Smooth muscle cell (in vitro differentiated cells): ENCODE measurements around the gene MACROD2. TPM values are rescaled to one million over a fixed set of nuclear protein-coding genes. Genes with fewer than 3 reads are reported as not detected.
A peak's percentile ranks its signal among the peaks of the same experiment; 100 is the strongest.

Experiments used
- DNase-seq: peaks from one replicate; lab custom pipeline; 2025; ENCODE audit not compliant: unreplicated experiment; lab: John Stamatoyannopoulos, UW
- H2AFZ ChIP-seq: fragments of 200-600 bp; sonication (generic); 2 replicates; pipeline ENCODE4 v1.6.0; 2016; ENCODE audit warnings: antibody characterized with exemption, low read depth, mild to moderate bottlenecking
- H3F3A ChIP-seq: fragments of 200-600 bp; sonication (generic); 2 replicates; pipeline ENCODE4 v1.6.0; 2017; ENCODE audit warnings: antibody characterized with exemption, low read depth
- H3K27ac ChIP-seq: fragments of 200-600 bp; sonication (generic); 2 replicates; pipeline ENCODE4 v1.5.1; 2016; ENCODE audit warnings: low read depth, mild to moderate bottlenecking
- H3K27me3 ChIP-seq: fragments of 200-600 bp; sonication (generic); 2 replicates; pipeline ENCODE4 v1.6.1; 2016; ENCODE audit warnings: low read depth, mild to moderate bottlenecking
- H3K36me3 ChIP-seq: fragments of 200-600 bp; sonication (generic); 2 replicates; pipeline ENCODE4 v1.5.1; 2016; ENCODE audit warnings: low read depth
- H3K4me1 ChIP-seq: fragments of 200-600 bp; sonication (generic); 2 replicates; pipeline ENCODE4 v1.5.1; 2016; ENCODE audit warnings: low read depth
- H3K4me2 ChIP-seq: fragments of 200-600 bp; sonication (generic); 2 replicates; pipeline ENCODE4 v1.6.0; 2016; ENCODE audit warnings: mild to moderate bottlenecking
- H3K4me3 ChIP-seq: fragments of 200-600 bp; sonication (generic); 2 replicates; pipeline ENCODE4 v1.5.1; 2016; ENCODE audit warnings: mild to moderate bottlenecking
- H3K79me2 ChIP-seq: fragments of 200-600 bp; sonication (generic); 2 replicates; pipeline ENCODE4 v1.6.0; 2016; ENCODE audit warnings: low read depth, mild to moderate bottlenecking
- H3K9ac ChIP-seq: fragments of 200-600 bp; sonication (generic); 2 replicates; pipeline ENCODE4 v1.6.0; 2016; ENCODE audit warnings: low read depth
- H3K9me3 ChIP-seq: fragments of 200-600 bp; sonication (generic); replicated peaks from 2 replicates; pipeline ENCODE4 v1.5.1; 2016; ENCODE audit warnings: low read depth
- H4K20me1 ChIP-seq: fragments of 200-600 bp; sonication (generic); 2 replicates; pipeline ENCODE4 v1.6.0; 2016; ENCODE audit warnings: low read depth
- WGBS: methylation state at CpG from one replicate; pipeline ENCODE4 v1.1.7; 2016; ENCODE audit warnings: low lambda C conversion rate; 5-methylcytosine and 5-hydroxymethylcytosine counted together
- polyA plus RNA-seq: library from polyadenylated mRNA; unstranded; fragments of >200 nt; fragmentation: Nextera tagmentation; extraction: Ambion mirVana; gene quantifications from 2 replicates; pipeline ENCODE4 v1.2.1, GENCODE V29; 2016
- total RNA-seq: library from RNA; depleted of rRNA; stranded (reverse); fragments of >200 nt; gene quantifications from 2 replicates; pipeline ENCODE4 v1.2.3, GENCODE V29; 2014
- TF ChIP-seq, protein P1 (sequence below): fragments of 200-600 bp; sonication (generic); IDR thresholded peaks from 2 replicates; pipeline ENCODE4 v1.5.1; 2017; ENCODE audit warnings: borderline replicate concordance, mild to moderate bottlenecking, antibody characterized with exemption; ENCODE audit not compliant: insufficient read depth, poor library complexity, severe bottlenecking

The MACROD2 gene
- total and polyA plus RNA-seq, 2 experiments from 2014 or later = 0.04 to 0.32 TPM

DNA sequence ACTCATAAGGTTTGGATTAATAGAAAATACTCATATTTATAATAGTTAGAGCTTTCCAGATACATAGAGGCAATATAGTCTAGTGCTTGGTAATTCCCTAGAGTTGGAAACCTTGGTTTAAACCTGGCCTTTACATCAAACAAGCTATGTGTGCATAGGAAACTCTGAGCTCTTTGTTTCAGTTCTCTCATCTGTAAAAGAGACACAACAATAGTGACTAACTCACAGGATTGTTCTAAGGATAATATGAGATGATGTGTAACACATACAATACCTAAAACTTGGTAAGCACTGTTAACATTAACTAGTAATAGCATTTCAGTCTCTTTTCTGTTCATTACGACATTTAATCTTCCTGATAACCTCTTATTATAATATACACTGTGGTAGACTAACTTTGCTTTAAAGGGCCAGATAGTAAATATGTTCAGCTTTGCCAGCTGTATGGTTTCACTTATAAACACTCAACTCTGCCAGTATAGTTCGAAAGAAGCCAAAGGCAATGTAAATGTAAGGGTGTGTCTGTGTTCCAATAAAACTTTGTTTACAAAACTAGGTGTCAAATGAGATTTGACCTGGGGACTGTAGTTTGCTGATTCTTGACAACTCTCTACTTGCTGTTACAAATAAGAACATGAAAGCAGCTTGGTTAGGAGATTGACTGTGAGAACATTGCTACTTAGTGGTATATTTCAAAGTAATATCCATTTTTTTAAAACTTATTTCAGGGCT, 712.7 kb downstream of the MACROD2 start:
- WGBS = 75% methylated on average over 2 of the region's 2 CpGs
- no peak for DNase-seq
- Histone ChIP-seq H3F3A (no peaks in the 10 kb centered on the region), H3K27me3 (no peaks in the 10 kb centered on the region), H3K36me3 (no peaks in the 10 kb centered on the region), H2AFZ (no peak overlapping the region), H4K20me1 (no peaks in the 10 kb centered on the region), H3K9ac (no peak overlapping the region), H3K79me2 (no peaks in the 10 kb centered on the region), H3K4me2 (no peak overlapping the region), H3K27ac (no peak overlapping the region), H3K4me3 (no peak overlapping the region), H3K4me1 (peaks cover 32% of the 10 kb centered on the region), H3K9me3 (no peaks in the 10 kb centered on the region)
- TF ChIP-seq, protein P1, sequence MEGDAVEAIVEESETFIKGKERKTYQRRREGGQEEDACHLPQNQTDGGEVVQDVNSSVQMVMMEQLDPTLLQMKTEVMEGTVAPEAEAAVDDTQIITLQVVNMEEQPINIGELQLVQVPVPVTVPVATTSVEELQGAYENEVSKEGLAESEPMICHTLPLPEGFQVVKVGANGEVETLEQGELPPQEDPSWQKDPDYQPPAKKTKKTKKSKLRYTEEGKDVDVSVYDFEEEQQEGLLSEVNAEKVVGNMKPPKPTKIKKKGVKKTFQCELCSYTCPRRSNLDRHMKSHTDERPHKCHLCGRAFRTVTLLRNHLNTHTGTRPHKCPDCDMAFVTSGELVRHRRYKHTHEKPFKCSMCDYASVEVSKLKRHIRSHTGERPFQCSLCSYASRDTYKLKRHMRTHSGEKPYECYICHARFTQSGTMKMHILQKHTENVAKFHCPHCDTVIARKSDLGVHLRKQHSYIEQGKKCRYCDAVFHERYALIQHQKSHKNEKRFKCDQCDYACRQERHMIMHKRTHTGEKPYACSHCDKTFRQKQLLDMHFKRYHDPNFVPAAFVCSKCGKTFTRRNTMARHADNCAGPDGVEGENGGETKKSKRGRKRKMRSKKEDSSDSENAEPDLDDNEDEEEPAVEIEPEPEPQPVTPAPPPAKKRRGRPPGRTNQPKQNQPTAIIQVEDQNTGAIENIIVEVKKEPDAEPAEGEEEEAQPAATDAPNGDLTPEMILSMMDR = no peak

GRCh38 chr20:14709439-14709838, 714.1 kb downstream of the MACROD2 start:
- H3K79me2 ChIP-seq = no peaks in the 10 kb centered on the region
- no peaks in the 10 kb centered on the region for H3F3A ChIP-seq
- DNase-seq = no peak
- H3K4me1 ChIP-seq = peaks cover 47% of the 10 kb centered on the region
- no peak overlapping the region for H2AFZ ChIP-seq
- H3K27me3 ChIP-seq = no peaks in the 10 kb centered on the region
- no peak overlapping the region for H3K9ac ChIP-seq
- no peak overlapping the region for H3K27ac ChIP-seq
- H3K4me2 ChIP-seq = no peak overlapping the region
- 96% methylated on average over 2 of the region's 2 CpGs for WGBS
- H3K4me3 ChIP-seq = no peak overlapping the region
- TF ChIP-seq, protein P1 = no peak
- H3K9me3 ChIP-seq = no peaks in the 10 kb centered on the region
- H3K36me3 ChIP-seq = no peaks in the 10 kb centered on the region
- no peaks in the 10 kb centered on the region for H4K20me1 ChIP-seq

DNA sequence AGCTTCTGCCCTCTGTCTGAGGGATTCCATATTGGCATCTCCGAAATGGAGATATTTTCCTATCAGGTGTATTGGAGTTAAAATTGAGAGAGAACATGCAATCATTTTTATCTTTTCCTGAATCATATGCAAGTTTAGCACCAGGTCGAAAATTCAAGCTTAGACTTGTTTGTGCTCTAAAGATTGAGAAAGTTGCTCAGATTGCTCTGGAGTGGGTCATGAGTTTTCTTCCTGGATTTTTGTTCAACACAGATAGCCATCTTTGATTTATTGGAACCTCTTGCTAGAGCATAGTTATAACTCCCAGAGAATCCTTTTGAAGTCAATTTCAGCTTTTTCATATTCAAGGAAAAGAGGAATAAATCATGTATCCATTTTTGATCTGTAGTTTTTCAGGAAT, 715.6 kb downstream of the MACROD2 start:
- no peaks in the 10 kb centered on the region for H4K20me1 ChIP-seq
- peak overlapping the region; percentile 67 for H3K27ac ChIP-seq
- no peak overlapping the region for H3K4me2 ChIP-seq
- no peak overlapping the region for H2AFZ ChIP-seq
- H3K4me1 ChIP-seq = peaks cover 60% of the 10 kb centered on the region
- no peaks in the 10 kb centered on the region for H3K36me3 ChIP-seq
- no peak overlapping the region for H3K9ac ChIP-seq
- WGBS = 79% methylated on average over 2 of the region's 2 CpGs
- no peak for DNase-seq
- H3K79me2 ChIP-seq = no peaks in the 10 kb centered on the region
- no peaks in the 10 kb centered on the region for H3K9me3 ChIP-seq
- TF ChIP-seq, protein P1 = no peak
- no peaks in the 10 kb centered on the region for H3F3A ChIP-seq
- no peak overlapping the region for H3K4me3 ChIP-seq
- no peaks in the 10 kb centered on the region for H3K27me3 ChIP-seq

DNA sequence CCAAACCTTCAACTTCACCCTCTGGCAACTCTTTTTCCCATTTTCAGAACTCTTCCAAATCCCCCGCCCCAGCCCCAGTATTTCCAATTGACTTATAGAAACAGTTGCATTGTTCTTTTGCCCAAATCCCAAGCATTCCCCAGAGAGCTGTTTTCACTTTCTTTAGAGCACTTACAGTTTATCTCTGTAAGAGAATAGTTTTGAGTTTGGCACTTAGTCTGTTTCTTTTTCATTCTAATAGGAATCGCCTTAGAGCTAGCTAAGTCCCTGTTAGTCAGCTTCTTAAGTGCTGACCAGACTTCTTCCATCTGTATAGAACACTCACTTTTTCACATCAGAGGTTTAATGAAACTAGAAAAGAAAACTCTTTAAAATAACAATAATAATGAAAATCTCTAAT, 716.3 kb downstream of the MACROD2 start:
- DNase-seq = no peak
- peak overlapping the region; percentile 72 for H3K4me2 ChIP-seq
- H3K4me1 ChIP-seq = peaks cover 65% of the 10 kb centered on the region
- no peak overlapping the region for H3K9ac ChIP-seq
- H3K4me3 ChIP-seq = no peak overlapping the region
- H3K36me3 ChIP-seq = no peaks in the 10 kb centered on the region
- H3K9me3 ChIP-seq = no peaks in the 10 kb centered on the region
- H4K20me1 ChIP-seq = no peaks in the 10 kb centered on the region
- WGBS = 45% methylated on average over 2 of the region's 2 CpGs
- no peaks in the 10 kb centered on the region for H3F3A ChIP-seq
- H3K27ac ChIP-seq = peak overlapping the region; percentile 67
- no peaks in the 10 kb centered on the region for H3K79me2 ChIP-seq
- H3K27me3 ChIP-seq = no peaks in the 10 kb centered on the region
- H2AFZ ChIP-seq = peak overlapping the region; percentile 29
- TF ChIP-seq, protein P1 = no peak
